Fibroblast of skin of scalp (primary cell): ENCODE data around the gene NFIA.

Experiments used
- DNase-seq: peaks from one replicate; pipeline ENCODE4 v3.0.0-alpha.2; 2013

NFIA gene

GRCh38 chr1:61341426-61341825, 259.1 kb downstream of the NFIA start:
- no peak for DNase-seq

- no peak for DNase-seq
These were observed 261.5 kb downstream of the NFIA start for GRCh38 chr1:61343734-61344420.

- no peak for DNase-seq
These were observed 262.3 kb downstream of the NFIA start for GRCh38 chr1:61344696-61345095.

- no peak for DNase-seq
These were observed 265.8 kb downstream of the NFIA start for GRCh38 chr1:61348025-61348665.

- DNase-seq = no peak
These were observed 270.6 kb downstream of the NFIA start for GRCh38 chr1:61352845-61353435.

GRCh38 chr1:61353797-61354406, 271.5 kb downstream of the NFIA start:
- no peak for DNase-seq

GRCh38 chr1:61356016-61356415, 273.7 kb downstream of the NFIA start:
- no peak for DNase-seq

- DNase-seq = no peak
These were observed 274.6 kb downstream of the NFIA start for GRCh38 chr1:61356995-61357394.

GRCh38 chr1:61357539-61357938, 275.2 kb downstream of the NFIA start:
- no peak for DNase-seq

- no peak for DNase-seq
These were observed 276.6 kb downstream of the NFIA start for GRCh38 chr1:61358770-61359455.

GRCh38 chr1:61361931-61362330, 279.6 kb downstream of the NFIA start:
- no peak for DNase-seq

- DNase-seq = no peak
These were observed 280.0 kb downstream of the NFIA start for GRCh38 chr1:61362351-61362750.

- DNase-seq = no peak
These were observed 286.0 kb downstream of the NFIA start for GRCh38 chr1:61368366-61368765.

- no peak for DNase-seq
These were observed 286.5 kb downstream of the NFIA start for GRCh38 chr1:61368876-61369275.

GRCh38 chr1:61370177-61370912, 288.0 kb downstream of the NFIA start:
- DNase-seq = no peak

- DNase-seq = no peak
These were observed 288.5 kb downstream of the NFIA start for GRCh38 chr1:61370913-61371279.

GRCh38 chr1:61372944-61373343, 290.6 kb downstream of the NFIA start:
- no peak for DNase-seq

- no peak for DNase-seq
These were observed 291.8 kb downstream of the NFIA start for GRCh38 chr1:61374156-61374555.

- DNase-seq = no peak
These were observed 292.9 kb downstream of the NFIA start for GRCh38 chr1:61375082-61375880.

GRCh38 chr1:61376151-61376550, 293.8 kb downstream of the NFIA start:
- no peak for DNase-seq

- no peak for DNase-seq
These were observed 295.0 kb downstream of the NFIA start for GRCh38 chr1:61377242-61377958.
